Hepatocyte (in vitro differentiated cells): ENCODE results near the gene MAP4.

ENCODE experiments used
- CTCF ChIP-seq: fragments of 200-600 bp; sonication (generic); IDR thresholded peaks from 2 replicates; pipeline ENCODE4 v1.5.1; 2016; ENCODE audit warnings: antibody characterized with exemption, mild to moderate bottlenecking; ENCODE audit not compliant: poor library complexity
- EZH2 ChIP-seq: fragments of 200-600 bp; sonication (generic); IDR thresholded peaks from 2 replicates; pipeline ENCODE4 v1.6.1; 2016; ENCODE audit warnings: antibody characterized with exemption, mild to moderate bottlenecking, borderline replicate concordance
- EZH2phosphoT487 ChIP-seq: fragments of 200-600 bp; sonication (generic); IDR thresholded peaks from one replicate; pipeline ENCODE4 v1.6.1; 2018; ENCODE audit warnings: antibody characterized with exemption, mild to moderate bottlenecking, low read depth, moderate library complexity; ENCODE audit not compliant: unreplicated experiment, severe bottlenecking

- no peak for TF ChIP-seq CTCF
- no peak for TF ChIP-seq EZH2phosphoT487
- TF ChIP-seq EZH2 = no peak
Observed at GRCh38 chr3:47846880-47847248, 169.4 kb downstream of the MAP4 start.
